Placental epithelial cell (primary cell): Measurements from ENCODE around the gene SIK3. TPM values are rescaled to one million over a fixed set of nuclear protein-coding genes. Genes with fewer than 3 reads are reported as not detected.
A peak's percentile ranks its signal among the peaks of the same experiment; 100 is the strongest.

Source experiments
- small RNA-seq: library from RNA; depleted of rRNA; stranded (forward); fragments of <200 nt; gene quantifications from one replicate; pipeline ENCODE3, GENCODE V24; 2012
- total RNA-seq: library from RNA; depleted of rRNA; stranded (reverse); fragments of >200 nt; gene quantifications from 2 replicates; pipeline ENCODE4 v1.2.3, GENCODE V29; 2012

The SIK3 gene
- 9.5 and 11.8 TPM in 2 replicates for total RNA-seq

GRCh38 chr11:117098269-117099232, at the start of gene SIK3:
Gene SIK3, minus strand, starts transcription at chr11:117098428. Its CDS starts 13 bp downstream, at chr11:117098415.

GRCh38 chr11:117143871-117144476, 45.7 kb upstream of the SIK3 start, which contains the start of gene PAFAH1B2:
Gene PAFAH1B2, plus strand, starts transcription at chr11:117144287. Its CDS starts 8,161 bp downstream, at chr11:117152448.

GRCh38 chr11:116837231-116838091, 260.8 kb downstream of the SIK3 start, which contains the start of gene APOA1:
Gene APOA1, minus strand, starts transcription at chr11:116837622. Its CDS starts 235 bp downstream, at chr11:116837387.

GRCh38 chr11:116829525-116830183, 268.6 kb downstream of the SIK3 start, which contains the start of gene APOC3:
Gene APOC3, plus strand, starts transcription at chr11:116829907. Its CDS starts 676 bp downstream, at chr11:116830583.

DNA sequence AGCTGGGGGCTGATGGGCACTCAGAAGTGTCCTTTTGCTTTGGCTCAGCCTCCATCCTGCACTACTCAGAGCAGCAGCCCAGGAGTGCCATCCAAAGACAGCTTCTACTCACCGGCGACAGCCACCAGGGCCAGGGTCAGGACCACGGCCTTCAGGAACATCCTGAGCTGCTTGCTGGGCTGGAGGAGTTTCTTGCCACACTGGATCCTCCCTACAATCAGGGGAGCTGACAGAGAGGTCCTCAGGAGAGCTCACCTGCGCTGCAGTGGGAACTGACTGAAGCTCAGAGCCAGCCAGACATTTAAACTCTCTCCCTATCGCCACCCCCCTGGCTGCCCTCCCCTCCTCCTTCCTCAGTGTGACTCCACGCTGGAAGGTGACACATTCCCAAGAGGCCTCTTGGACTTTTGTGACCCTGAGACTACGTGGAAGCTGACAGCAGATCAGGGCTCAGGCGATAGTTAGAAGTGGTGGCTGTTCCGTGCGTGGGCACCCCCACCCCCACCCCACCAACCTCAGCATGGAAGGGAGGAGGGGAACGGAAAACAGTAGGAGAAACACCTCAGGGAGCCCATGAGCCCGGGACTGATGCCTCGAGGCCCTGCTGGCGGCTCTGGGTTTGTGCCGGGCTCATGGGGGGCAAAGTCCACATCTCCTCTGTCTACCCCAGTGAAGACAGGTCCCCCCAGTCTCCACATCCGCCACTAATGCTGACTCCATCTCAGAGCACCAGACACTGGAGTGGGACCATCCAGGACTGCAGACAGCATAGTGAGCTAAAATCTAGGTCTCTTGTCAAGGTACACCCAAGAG, 275.0 kb downstream of the SIK3 start, which contains the start of gene APOA4:
TSS of gene APOA4 (minus strand) at position 274 of the 813 bp plus-strand sequence. CDS start at position 161, 113 bp downstream.

Small RNA genes lying within 50 kb of the gene (small RNA-seq; reads per million reads assigned to genes)
- gene AP000936.3: not detected
- 0.52 reads per million, percentile 29 among the genes with 10 or more reads in this experiment for gene RNY4P6

Other genes starting within 250 kb of the SIK3 start
- gene PAFAH1B2, start 45.9 kb upstream of the SIK3 start, total RNA-seq: 126 and 206 TPM in 2 replicates
- 17.0 and 22.8 TPM in 2 replicates for gene SIDT2, start 80.3 kb upstream of the SIK3 start, total RNA-seq
- 61.6 and 1,293 TPM in 2 replicates for gene TAGLN, start 100.9 kb upstream of the SIK3 start, total RNA-seq
- gene PCSK7, start 133.6 kb upstream of the SIK3 start, total RNA-seq: 33.8 and 49.0 TPM in 2 replicates
- 12.3 and 14.1 TPM in 2 replicates for gene RNF214, start 134.2 kb upstream of the SIK3 start, total RNA-seq
- 4.3 and 4.7 TPM in 2 replicates for gene BACE1-AS, start 192.9 kb upstream of the SIK3 start, total RNA-seq
- 25.1 and 28.8 TPM in 2 replicates for gene BACE1, start 217.8 kb upstream of the SIK3 start, total RNA-seq
- gene CEP164, start 229.4 kb upstream of the SIK3 start, total RNA-seq: 26.2 and 27.9 TPM in 2 replicates